NCI-H146 treated with DMSO at 0.1 percent for 48 hours (cell line): ENCODE measurements around the gene IL2RA.
A peak's percentile ranks its signal among the peaks of the same experiment; 100 is the strongest.

Experiments
- DNase-seq: peaks from one replicate; lab custom pipeline; 2025; ENCODE audit not compliant: unreplicated experiment; lab: John Stamatoyannopoulos, UW

The IL2RA gene

DNA sequence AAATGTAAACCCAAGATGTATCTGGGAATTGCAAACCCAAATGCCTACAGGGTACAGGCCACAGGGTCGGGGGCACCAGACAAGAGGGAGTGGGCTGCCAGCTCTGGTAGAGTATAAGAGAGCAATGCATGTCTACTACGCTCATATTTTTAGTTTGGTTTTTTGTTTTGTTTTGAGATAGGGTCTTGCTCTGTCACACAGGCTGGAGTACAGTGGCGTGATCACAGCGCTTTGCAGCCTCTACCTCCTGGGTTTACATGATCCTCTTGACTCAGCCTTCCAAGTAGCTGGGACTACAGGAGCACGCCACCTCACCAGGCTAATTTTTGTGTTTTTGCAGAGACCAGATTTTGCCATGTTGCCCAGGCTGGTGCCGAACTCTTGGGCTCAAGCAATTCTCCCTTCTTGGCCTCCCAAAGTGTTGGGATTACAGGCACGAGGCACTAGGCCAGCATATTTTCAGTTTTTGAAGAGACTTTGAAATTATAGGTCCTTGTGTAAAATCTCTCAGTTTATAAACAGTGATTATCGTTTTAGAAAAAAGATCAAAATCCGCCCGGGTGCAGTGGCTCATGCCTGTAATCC is 73.7 kb downstream of the IL2RA start:
- DNase-seq, result no peak

DNA sequence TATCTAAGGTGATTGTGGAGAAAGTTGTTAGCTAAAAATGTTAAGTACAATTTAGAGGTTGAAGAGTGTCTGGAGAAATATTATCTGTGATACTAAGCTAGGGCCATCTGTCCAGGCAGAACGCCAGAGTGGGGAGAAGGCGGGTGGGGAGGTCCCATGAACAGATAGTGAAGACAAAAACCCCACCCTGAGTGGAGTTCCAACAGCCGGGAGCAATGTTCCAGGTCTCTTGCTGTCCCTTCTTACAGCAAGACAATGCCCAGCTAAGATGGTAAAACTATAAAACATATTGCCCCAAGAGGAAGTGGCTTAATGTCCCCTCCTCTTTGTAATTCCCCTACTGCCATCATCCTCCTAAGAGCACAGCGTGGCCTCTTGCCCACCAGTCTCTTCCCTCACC is 74.4 kb downstream of the IL2RA start:
- DNase-seq, result no peak

DNA sequence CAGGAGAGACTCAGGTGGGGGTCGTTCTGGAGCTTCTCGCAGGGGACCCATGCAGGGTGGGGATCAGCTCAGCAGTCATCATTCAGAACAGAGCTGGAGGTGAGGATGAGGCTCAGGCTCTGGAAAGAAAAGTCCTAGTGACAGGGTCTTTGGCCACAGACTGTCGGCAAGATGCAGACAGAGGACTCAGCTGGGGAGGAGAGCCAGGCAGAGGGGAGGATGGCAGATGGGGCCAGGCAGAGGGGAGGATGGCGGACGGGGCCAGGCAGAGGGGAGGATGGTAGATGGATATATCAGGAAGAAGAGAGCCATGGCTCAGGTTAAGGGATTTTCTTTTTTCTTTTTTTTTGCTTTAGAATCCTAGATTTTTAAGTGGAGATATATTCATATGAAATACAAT is 77.1 kb downstream of the IL2RA start:
- DNase-seq, result no peak

DNA sequence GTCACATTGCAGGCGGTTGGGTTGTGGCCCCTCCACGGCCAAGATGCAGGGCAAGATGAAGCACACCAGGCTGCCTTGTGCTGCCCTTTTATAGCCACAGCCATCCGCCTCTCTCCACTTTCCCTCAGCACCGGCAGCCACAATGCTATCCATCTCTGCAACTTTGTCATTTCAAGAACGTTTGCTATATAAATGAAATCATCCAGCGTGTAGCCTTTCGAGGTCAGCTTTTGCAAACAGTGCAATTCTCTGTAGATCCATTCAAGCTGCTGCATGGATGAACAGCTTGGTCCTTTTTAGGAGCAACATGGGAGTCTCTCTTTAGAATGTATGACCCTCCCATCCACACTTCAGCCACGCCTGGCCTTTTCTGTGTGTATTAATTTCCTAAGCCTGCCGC is 78.4 kb downstream of the IL2RA start:
- DNase-seq, result no peak

DNA sequence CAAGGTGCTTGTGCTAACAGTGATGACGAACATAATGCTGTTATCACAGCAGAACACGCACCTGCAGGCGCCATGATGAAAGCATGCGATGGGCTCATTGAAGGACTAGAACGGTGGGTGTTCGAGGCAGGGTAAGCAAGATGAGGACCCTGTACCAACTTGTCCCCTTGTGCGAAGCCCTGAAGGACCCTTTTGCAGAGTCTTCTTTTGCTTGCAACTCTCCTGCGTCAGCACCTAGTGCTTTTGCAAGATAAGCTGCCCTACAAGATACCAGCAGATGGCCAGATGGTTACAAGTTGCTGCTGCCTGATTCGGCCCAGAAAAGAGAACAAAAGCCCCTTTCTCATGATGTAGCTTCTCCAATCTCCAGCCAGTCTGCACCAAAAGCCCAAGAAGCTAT is 80.6 kb downstream of the IL2RA start:
- no peak for DNase-seq

DNA sequence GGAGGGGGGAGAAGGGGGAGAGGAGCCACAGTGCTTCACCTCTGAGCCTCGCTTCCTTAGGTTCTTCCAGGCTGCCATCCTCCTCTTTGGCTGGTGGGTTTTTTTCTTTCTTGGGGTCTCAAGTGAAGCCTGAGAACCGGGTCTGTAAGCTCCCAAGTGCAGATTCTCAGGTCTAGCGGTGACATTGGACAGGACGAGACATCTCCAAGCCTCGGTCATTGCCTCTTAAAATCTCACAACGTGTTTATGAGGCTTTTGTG is 84.0 kb downstream of the IL2RA start:
- no peak for DNase-seq

DNA sequence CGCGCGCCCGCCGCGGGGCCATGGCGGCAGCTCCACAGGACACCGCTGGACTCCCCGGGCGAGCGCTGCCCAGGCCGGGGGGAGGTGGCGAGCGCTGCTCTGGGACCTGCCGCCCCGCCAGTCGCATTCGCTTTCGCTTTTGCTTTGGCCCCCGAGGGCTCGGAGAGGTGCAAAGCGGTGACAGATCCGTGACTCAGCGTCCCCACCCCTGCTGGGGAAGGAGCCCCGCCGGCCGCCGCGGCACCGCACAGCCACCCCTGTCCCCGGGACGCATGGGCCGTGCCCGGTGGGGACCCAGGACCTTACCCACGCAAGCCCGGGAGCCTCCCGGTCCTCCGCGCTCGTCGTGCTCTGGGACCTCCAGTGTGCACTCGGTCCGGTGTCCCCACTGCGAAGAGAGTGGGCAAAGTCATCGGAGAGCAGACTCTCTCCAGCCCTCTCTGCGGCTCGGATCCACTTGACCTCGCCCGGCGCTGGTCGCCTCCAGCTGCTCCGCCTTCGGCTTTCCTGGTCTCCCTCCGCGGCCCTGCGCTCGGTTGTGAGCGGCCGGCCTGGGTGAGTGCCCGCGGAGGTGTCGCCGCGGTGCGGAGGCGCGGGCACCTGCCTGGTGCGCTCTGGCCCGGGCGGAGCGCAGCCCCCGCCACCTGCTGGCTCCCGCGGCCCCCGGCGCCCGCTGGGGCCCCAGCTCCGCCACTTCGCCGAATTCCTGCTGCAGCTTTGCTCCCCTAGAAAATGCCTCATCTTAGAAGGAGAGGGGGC is 84.5 kb downstream of the IL2RA start, which contains the start of gene IL15RA:
IL15RA (minus strand) TSS at position 73 of the 759 bp plus-strand sequence; CDS start at position 22, 51 bp downstream.
- DNase-seq, result peak; percentile 49

DNA sequence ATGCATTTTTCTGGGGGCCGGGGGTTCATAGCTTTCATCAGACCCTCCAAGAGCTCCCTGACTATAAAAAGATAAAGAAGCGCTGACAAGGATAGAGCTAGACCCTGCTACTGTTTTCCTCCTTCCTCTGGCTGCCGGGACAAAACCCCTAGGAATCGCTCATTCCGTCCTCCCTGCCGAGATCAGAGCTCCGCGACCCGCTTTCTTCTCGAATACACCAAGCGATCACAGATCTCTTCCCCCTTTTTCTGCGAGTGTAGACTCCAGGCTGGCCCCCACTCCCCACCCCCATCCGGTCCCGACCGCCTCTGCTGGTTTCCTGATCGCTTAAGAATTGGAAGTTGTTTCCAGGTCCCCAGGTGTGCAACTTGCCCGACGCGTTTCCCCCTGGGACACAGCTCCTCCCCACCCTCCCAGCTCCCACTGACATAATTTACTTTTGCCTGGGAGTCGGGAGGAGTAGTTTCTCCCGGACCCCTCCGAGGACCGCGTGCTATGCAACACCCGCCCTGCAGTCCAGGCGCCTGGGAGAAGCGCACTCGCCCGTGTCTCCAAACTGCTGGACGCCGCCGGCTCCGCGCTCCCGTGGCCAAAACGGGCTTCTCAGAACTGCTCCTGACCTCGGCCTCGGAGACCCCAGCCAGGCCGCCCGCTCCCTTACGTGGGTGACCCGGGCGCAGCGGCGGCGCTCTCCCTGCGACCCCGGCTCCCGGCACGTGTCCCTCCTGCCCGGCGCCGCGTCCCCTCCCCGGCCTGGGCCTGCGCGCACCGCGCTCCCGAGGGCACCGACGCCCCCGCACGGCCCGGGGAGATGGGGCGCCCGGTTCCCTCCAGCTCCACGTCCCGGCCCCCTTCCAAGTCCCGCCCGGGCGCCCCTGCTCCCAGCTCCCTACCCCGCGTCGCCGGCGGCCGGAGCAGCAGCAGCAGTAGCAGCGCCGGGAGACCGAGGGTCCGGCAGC is 85.4 kb downstream of the IL2RA start:
- no peak for DNase-seq

DNA sequence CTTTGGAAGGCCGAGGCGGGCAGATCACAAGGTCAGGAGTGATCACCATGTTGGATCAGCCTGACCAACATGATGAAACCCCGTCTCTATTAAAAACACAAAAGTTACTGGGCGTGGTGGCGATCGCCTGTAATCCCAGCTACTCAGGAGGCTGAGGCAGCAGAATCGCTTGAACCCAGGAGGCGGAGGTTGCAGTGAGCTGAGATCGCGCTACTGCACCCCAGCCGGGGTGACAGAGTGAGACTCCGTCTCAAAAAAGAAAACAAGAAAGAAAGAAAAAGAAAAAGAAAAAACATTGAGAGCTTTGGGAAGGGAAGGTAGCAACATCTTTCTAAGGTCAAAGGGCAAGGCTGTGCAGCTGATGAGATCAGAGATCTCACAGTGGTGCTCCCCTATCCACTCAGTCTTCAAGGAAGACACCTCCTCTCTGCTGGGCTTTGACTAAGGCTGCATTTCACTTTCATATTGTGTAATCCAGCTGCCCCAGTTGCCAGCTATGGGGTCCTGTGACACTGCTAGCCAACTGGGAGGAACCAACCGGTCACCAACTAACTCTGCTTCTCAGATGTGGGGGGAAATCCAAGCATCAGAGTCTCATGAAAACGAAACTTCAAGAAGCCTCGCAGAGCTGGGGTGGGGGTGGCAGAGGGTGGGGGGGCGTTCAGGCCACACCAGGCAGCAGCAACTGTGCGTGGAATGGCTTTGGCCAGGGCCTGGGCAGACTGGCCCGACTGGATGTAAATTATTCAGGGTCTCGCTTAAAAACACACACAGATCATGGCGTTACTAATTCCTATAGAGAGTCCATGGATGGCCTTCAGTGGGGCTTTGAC is 86.3 kb downstream of the IL2RA start:
- DNase-seq, result no peak

DNA sequence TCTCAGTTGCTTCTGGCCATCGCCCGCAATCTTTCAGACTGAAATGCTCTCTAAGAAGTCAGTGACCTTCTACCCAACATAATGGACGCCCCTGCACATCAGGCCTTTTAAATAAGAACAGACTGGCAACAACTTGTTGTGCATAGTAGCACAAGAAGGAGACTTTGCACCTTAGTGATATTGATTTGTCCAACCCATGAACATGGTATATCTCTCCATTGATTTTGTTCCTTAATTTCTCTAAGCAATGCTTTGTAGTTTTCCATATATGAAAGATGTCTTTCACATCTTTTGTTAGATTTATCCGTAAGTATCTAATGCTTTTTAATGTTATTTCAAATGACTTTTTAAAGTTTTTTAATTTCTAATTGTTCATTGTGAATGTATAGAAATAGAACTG is 89.1 kb downstream of the IL2RA start:
- DNase-seq, result no peak

DNA sequence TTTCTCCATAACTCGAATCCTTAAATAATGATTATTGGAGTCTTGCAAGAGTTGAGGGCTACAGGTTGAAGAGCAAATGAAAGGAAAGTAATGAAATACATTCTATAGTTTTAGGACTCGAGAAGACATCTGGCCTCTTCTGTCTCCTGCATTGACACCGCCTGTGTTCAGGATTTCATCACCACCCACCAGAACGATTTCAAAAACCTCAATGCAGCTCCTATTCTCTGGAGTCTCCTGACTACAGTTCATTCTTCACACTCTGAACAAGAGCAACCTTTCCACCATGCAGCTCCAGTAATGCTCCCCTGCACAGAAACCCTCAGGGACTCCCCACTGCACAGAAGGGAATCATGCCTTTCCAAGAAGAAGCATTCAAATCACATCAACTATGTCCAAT is 90.3 kb downstream of the IL2RA start:
- DNase-seq, result no peak

DNA sequence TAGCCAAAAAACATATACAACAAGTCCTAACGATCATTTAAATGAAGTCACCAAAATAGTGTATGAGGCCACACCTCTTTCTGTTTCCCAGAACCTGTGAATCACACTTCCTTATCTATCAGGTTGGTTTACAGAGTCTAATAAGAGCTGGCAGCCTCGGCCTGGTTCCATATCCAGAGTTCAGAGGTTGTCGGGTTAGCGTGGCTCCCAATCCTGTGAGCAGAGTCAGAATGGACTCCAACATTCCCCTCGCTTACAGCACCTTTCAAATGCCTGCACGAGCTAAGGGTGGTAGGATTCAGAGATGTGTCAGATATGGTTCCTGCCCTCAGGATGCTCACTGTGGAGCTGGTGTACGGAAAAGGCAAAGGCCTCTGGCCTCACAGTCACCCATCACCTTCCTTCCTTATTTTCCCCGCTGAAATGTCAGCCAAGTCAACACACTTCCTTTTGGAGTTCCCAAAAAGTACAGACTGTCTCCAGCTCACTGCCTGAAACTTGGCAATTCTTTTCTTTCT is 90.8 kb downstream of the IL2RA start:
- DNase-seq, result no peak

DNA sequence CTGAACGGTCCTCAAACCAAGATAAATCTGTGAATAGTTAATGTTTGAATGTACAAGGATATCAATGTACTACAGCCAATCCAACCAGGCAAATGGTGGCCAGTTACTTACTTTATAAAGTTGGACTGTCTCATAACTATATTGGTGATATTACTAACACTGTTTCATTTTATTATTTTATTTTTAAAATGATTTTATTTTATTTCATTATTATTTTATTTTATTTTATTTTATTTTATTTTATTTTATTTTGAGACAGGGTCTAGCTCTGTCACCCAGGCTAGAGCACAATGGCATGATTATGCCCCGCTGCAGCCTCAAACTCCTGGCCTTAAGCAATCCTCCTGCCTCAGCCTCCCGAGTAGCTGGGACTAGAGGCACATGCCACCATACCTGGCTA is 91.6 kb downstream of the IL2RA start:
- DNase-seq, result no peak

DNA sequence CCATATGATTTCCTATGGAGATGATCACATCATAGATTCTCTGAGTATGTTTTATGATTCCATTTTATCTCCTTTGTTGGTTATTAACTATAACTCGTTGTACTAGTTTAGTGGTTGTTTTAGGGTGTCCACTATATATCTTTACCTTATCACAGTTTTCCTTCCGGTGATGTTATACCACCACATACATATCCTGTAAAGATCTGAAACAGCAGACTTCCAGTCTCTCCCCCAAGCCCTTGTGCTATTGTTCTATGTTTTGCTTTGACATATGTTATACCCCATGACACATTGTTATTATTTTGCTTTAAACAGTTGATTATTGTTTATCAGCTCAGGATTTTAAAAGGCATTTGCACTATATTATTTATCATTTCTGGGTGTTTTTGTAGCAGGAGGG is 92.1 kb downstream of the IL2RA start:
- no peak for DNase-seq

DNA sequence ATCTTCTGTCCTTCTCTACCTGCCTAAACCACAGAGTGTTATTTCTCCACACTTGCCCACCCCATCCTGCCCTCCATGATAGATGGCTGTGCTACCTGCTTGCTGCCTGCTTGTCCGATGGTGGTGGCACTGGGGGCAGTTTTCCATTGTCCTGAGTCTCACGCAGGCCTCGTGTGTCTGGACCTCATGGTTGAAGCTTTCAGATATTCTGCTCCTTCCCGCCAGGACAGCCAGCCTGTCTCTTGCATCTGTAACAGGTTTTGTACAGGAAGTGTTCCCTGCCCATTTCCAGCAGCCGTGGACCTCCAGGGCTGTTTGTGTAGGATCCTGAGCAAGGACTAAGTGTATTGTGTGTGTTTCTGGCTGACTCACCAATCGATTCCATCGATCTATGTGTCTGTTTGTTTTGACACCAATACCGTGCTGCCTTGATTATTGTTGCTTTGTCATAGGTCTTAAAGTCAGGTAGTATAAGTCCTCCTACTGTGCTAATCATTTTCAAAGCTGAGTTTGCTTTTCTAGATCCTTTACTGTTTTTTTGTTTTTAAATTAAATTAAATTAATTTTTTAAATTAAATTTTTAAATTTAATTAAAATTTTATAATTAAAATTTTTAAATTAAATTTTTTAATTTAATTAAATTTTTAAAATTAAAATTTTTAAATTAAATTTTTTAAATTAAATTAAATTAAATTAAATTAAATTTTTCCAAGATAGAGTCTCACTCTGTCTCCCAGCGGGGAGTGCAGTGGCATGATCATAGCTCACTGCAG is 93.3 kb downstream of the IL2RA start:
- peak; percentile 89 for DNase-seq

DNA sequence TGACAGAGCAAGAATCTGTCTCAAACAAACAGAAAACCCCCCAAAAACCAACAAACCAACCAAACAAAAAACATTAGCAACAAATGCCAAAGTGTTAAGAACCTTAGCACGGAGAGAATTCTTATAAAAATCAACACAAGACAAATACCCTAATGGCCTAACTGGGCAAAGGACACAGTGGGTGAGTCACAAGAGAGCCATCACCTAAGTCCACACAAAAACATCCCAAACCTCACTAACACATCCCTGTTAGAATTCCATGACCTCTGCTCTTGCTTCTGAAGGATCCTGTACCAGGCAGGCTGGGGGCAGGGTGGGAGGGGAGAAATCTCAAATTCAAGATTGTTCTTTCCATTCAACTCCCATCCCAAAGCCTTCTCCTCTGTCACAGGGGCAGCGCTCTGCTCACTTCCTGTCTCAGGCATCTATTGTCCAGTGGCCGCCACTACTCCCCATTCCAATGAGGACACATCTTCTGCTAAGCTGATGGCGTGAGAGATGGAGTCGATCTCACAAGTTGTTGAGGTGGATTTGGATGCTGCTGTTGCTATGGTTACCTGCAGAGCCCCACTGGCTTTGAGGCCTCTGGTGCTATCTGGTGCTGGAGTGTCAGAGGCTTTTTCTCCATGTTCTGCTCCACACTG is 94.0 kb downstream of the IL2RA start:
- no peak for DNase-seq

DNA sequence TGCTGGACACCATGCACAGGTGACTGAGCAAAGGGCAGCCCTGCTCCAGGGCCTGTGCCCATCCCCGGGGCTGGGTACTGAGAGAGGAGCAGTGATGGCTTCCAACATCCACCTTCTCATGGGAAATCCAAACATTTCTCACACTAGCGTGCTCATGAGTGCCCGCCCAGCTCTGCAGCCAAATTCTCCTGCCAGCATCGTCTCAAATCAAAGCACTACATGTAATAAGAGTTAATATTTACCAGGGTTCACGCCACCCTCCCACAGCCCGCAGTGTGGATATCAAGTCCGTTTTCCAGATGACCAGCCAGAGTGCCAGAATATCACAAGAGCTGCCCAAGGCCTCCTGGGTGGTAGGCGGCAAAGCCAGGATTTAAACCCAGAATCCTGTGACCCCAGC is 96.9 kb downstream of the IL2RA start:
- DNase-seq, result no peak

DNA sequence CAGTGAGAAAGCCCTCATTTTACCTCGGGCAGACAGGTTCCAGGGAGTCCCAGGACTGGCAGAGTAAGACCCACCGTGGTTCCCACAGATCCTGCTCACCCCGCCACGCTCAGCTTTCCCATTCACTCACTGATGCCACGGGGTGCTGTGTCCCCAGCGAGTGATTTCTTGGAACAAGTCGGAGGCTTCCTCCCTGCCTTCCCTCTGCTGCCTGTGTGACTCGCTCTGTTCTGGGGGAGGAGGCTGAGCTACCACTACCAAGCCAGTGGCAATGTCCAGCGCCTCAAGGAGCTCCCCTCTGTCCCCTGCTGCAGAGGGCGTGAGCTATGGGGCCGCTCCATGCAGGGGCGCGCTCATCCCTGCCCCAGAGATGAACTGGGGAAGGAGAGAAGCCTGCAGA is 97.4 kb downstream of the IL2RA start:
- DNase-seq, result no peak

DNA sequence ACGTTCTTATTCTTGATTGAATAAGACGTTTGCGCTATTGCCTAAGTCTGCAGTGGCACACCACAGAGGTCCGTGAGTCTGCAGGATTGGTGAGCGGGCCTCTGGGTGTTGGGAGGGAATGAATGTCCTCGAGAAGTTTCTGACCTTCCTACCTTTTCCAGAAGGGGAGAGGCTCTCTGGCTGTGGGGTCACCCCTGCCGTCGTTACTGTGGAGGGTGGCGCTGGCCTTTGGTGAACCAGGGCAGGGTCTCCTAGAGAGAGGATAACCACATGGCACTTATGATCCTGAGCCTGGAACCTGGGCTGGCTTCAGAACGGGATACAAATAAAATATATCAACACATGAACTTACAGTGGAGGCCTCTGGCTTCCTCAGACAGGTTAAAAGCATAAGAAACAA is 98.6 kb downstream of the IL2RA start:
- no peak for DNase-seq

DNA sequence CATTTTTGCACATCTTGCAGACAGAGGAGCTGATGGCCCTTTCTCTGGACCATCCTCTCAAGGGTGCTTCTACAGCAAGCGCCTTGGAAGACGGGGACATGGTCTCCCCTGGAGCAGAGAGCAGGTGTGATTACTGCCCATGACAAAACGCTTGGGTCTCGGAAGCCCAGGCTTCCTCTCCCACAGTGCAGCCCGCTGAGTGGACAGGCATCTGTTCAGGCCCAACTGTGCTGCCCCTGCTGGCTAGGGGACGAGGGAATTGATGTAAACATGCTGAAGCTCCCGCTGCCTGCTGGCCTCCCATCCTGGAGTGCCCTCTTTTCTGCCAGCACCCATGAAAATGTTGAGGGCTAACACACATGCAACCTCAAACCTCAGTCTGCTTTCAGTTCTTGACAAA is 99.1 kb downstream of the IL2RA start:
- DNase-seq, result no peak
